SK-N-MC (cell line): ENCODE measurements around the gene GRIK3.

Experiments used
- DNase-seq: peaks from one replicate; pipeline ENCODE4 v3.0.0-alpha.2; 2011; ENCODE audit warnings: low read depth, low spot score
- H3K27ac ChIP-seq: fragments of 200-600 bp; sonication (generic); 2 replicates; pipeline ENCODE4 v1.5.1; 2016; ENCODE audit warnings: mixed run types
- H3K36me3 ChIP-seq: fragments of 200-600 bp; sonication (generic); 2 replicates; pipeline ENCODE4 v1.6.1; 2017; ENCODE audit warnings: antibody characterized with exemption, low read length, mixed read lengths; ENCODE audit not compliant: insufficient read depth
- H3K4me3 ChIP-seq: fragments of 200-600 bp; sonication (generic); 2 replicates; pipeline ENCODE4 v1.5.1; 2016
- H3K9ac ChIP-seq: fragments of 200-600 bp; sonication (generic); 2 replicates; pipeline ENCODE4 v1.8.0; 2017; ENCODE audit warnings: mixed run types, mixed read lengths; ENCODE audit not compliant: insufficient read length
- H3K9me3 ChIP-seq: fragments of 200-600 bp; sonication (generic); 2 replicates; pipeline ENCODE4 v1.6.1; 2017; ENCODE audit warnings: low read depth, mild to moderate bottlenecking, antibody characterized with exemption, low read length, moderate library complexity, mixed read lengths
- EZH2 ChIP-seq: fragments of 200-600 bp; sonication (generic); IDR thresholded peaks from one replicate; pipeline ENCODE4 v1.6.1; 2017; ENCODE audit warnings: antibody characterized with exemption
- FOXP2 ChIP-seq: optimal IDR thresholded peaks from 2 replicates; pipeline ENCODE3; 2011; ENCODE audit warnings: mild to moderate bottlenecking, moderate library complexity; ENCODE audit not compliant: insufficient read depth; ENCODE audit errors: extremely low read length, control extremely low read depth
- POLR2AphosphoS5 ChIP-seq: IDR thresholded peaks from 2 replicates; pipeline ENCODE4 v1.6.1; 2012; ENCODE audit warnings: mild to moderate bottlenecking, low read depth, low read length, borderline replicate concordance

GRIK3 gene

DNA sequence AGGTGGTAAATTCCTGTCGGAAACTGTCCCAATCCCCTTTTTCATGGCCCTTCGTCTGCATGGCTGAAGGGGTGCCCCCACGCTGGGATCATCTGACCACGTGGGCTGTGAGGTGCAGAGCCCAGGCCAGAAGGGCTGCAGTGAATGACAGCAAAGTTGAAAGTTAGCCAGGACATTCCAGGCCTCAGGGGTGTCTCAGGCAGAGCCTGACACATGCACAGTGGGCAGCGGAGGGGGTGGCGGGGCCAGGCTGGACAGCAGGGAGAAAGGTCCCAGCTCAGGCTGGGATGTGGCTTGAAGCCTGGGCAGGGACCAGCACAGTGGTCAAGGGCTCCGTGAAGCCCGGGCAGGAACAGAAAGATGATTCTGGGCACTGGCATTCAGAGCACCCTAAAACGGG is 49.6 kb downstream of the GRIK3 start:
- H3K9ac ChIP-seq, result no peak overlapping the region
- no peak for DNase-seq
- H3K9me3 ChIP-seq, result no peaks in the 10 kb centered on the region
- no peak overlapping the region for H3K4me3 ChIP-seq
- TF ChIP-seq EZH2 (no peak), POLR2AphosphoS5 (no peak), FOXP2 (no peak)
- no peaks in the 10 kb centered on the region for H3K36me3 ChIP-seq
- H3K27ac ChIP-seq, result no peak overlapping the region

DNA sequence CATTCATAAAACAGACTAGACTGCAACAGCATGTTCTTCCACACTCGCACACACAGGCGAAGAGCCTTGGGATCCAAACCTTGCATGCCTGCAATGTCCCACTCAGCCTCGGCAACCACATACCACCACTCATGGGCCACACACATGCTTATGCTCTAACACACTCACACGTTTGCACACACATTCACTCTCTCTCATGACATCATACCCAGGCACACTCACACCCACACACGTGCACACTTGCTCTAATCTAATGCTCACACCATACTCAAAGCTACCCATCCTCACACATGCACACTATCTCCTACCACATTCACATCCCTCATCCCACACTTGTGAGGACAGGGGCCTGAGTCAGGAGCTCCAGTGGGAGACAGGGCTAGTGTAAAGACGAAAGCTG is 50.3 kb downstream of the GRIK3 start:
- H3K4me3 ChIP-seq, result no peak overlapping the region
- H3K27ac ChIP-seq, result no peak overlapping the region
- H3K9ac ChIP-seq, result no peak overlapping the region
- DNase-seq, result no peak
- no peaks in the 10 kb centered on the region; the same call in 1 of the 2 replicates for H3K36me3 ChIP-seq
- H3K9me3 ChIP-seq, result no peaks in the 10 kb centered on the region
- no peak for TF ChIP-seq POLR2AphosphoS5
- TF ChIP-seq FOXP2, result no peak
- no peak for TF ChIP-seq EZH2

GRCh38 chr1:36982709-36983108 is 51.6 kb downstream of the GRIK3 start:
- Histone ChIP-seq H3K4me3 (no peak overlapping the region), H3K9ac (no peak overlapping the region), H3K9me3 (no peaks in the 10 kb centered on the region), H3K36me3 (no peaks in the 10 kb centered on the region; the same call in 1 of the 2 replicates), H3K27ac (no peak overlapping the region)
- DNase-seq, result no peak
- no peak for TF ChIP-seq EZH2
- no peak for TF ChIP-seq POLR2AphosphoS5
- TF ChIP-seq FOXP2, result no peak

DNA sequence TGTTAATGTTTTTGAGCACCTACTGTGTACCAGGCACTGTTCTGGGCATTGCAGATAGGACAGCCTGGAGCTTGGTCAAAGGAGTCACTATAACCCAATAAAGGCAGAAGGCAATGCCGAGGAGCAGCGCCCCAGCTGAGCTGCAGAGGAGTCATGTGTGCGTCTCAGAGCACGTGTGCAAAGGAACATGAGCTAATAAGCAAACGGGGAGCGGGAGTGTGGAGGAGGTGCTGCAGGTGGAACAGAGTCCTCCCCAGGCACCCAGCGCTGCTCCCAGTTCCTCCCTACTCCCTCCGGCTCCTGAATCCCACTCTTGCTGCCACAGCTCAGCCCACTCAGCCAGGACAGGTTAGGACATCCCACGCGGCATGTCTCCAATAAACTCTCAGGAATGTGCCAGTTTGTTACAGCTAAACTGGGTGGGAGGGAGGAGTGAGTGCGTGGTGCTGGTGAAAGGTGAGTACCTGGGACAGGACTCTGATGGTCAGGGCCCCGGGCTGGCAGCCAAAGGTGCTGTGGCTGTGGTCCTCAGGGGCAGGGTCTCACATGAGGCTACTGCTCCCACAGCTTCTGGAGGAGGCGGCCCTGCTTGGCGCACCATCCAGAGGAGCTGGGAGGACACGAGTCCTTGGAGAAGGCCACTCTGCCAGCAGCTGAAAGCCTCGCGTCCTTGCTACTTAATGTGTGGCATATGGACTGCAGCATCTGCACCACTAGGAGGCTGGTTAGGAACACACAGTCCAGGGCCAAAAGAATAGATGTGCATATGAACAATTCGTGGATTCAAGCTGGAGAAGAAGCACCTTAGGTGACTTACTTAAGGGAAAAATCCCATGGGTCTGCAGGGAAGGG is 52.3 kb downstream of the GRIK3 start:
- H3K9me3 ChIP-seq, result no peaks in the 10 kb centered on the region
- H3K27ac ChIP-seq, result no peak overlapping the region
- H3K36me3 ChIP-seq, result no peaks in the 10 kb centered on the region; the same call in 1 of the 2 replicates
- no peak overlapping the region for H3K9ac ChIP-seq
- DNase-seq, result no peak
- no peak overlapping the region for H3K4me3 ChIP-seq
- no peak for TF ChIP-seq POLR2AphosphoS5
- no peak for TF ChIP-seq FOXP2
- no peak for TF ChIP-seq EZH2

- H3K27ac ChIP-seq, result no peak overlapping the region
- no peaks in the 10 kb centered on the region for H3K9me3 ChIP-seq
- no peaks in the 10 kb centered on the region; the same call in 1 of the 2 replicates for H3K36me3 ChIP-seq
- no peak overlapping the region for H3K4me3 ChIP-seq
- no peak for DNase-seq
- TF ChIP-seq FOXP2 (no peak), POLR2AphosphoS5 (no peak), EZH2 (no peak)
- no peak overlapping the region for H3K9ac ChIP-seq
These were observed 53.2 kb downstream of the GRIK3 start for GRCh38 chr1:36981126-36981525.

- TF ChIP-seq POLR2AphosphoS5, result no peak
- no peak for TF ChIP-seq EZH2
- TF ChIP-seq FOXP2, result no peak
- Histone ChIP-seq H3K9ac (no peak overlapping the region), H3K36me3 (no peaks in the 10 kb centered on the region; the same call in 1 of the 2 replicates), H3K9me3 (no peaks in the 10 kb centered on the region), H3K4me3 (no peak overlapping the region), H3K27ac (no peak overlapping the region)
- DNase-seq, result no peak
These were observed 56.4 kb downstream of the GRIK3 start for GRCh38 chr1:36977731-36978406.

- DNase-seq, result no peak
- TF ChIP-seq FOXP2 (no peak), POLR2AphosphoS5 (no peak), EZH2 (no peak)
- no peaks in the 10 kb centered on the region; the same call in 1 of the 2 replicates for H3K36me3 ChIP-seq
- no peak overlapping the region for H3K9ac ChIP-seq
- no peak overlapping the region for H3K27ac ChIP-seq
- no peaks in the 10 kb centered on the region for H3K9me3 ChIP-seq
- H3K4me3 ChIP-seq, result no peak overlapping the region
These were observed 58.7 kb downstream of the GRIK3 start for GRCh38 chr1:36975642-36976041.

DNA sequence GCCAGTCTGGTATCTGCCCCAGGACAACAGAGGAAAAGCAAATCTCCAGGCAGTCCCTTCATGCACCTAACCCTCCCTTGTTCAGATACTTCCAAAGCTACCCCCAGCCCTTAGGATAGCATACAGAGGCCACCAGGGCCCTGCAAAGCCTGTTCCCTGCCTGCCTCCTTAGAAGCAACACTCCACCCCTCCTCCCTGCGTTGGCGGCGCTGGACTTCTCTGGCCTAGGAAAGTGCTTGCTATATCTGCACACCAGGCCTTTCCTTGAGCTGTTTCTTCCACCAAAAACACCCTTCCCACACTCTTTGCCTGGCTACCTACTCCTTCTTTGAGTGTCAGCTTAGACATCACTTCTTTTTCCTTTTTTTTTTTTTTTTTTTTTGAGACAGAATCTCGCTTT is 61.3 kb downstream of the GRIK3 start:
- no peak overlapping the region for H3K4me3 ChIP-seq
- TF ChIP-seq POLR2AphosphoS5, result no peak
- TF ChIP-seq FOXP2, result no peak
- no peak for TF ChIP-seq EZH2
- no peak for DNase-seq
- no peaks in the 10 kb centered on the region for H3K9me3 ChIP-seq
- no peak overlapping the region for H3K27ac ChIP-seq
- no peak overlapping the region for H3K9ac ChIP-seq
- no peaks in the 10 kb centered on the region; the same call in 1 of the 2 replicates for H3K36me3 ChIP-seq
